HepG2 (cell line): Measurements from ENCODE around the gene HINT2. TPM values are rescaled to one million over a fixed set of nuclear protein-coding genes. Genes with fewer than 3 reads are reported as not detected.

Source experiments
- ATAC-seq: fragments of 200-7000 bp; cut with Tn5 transposase; 3 replicates; pipeline ENCODE4 v1.9.1; 2020; ENCODE audit warnings: mild to moderate bottlenecking, moderate library complexity
- BruUV-seq: library from RNA; stranded (reverse); fragments of 400-500 nt; replicated peaks from 2 replicates; lab custom pipeline; 2021; lab: Mats Ljungman, UMichigan
- CTCF ChIA-PET: fragments of 300-600 bp; formaldehyde crosslinking; extraction: SDS; loops from one replicate; lab custom pipeline; 2021; ENCODE audit warnings: low total read pairs, inconsistent platforms, low intra/inter-chr PET ratio; lab: Yijun Ruan, JAX
- POLR2A ChIA-PET: fragments of 350-600 bp; sonication (Branson Sonifier 250); formaldehyde crosslinking; loops from one replicate; lab custom pipeline; 2020; ENCODE audit warnings: antibody characterized with exemption, inconsistent platforms; lab: Yijun Ruan, JAX
- DNase-seq: peaks from one replicate; pipeline ENCODE4 v3.0.0-alpha.2; 2015; ENCODE audit warnings: low spot score
- FAIRE-seq: peaks from 3 replicates; lab custom pipeline; 2011; peaks lifted over from hg19 to GRCh38; lab: Jason Lieb, UNC
- H2AFZ ChIP-seq: one replicate; pipeline ENCODE4 v1.6.1; 2011; ENCODE audit warnings: low read length, inconsistent platforms
- H3K27ac ChIP-seq: fragments of 300-600 bp; 3 replicates; pipeline ENCODE4 v1.8.0; 2011; ENCODE audit warnings: mixed run types, mild to moderate bottlenecking, mixed read lengths, low read length, inconsistent platforms; ENCODE audit not compliant: insufficient read depth; ENCODE audit errors: extremely low read length
- H3K27me3 ChIP-seq, 2 experiments: fragments of 200-600 bp in 1 of 2; 2 replicates in 1 of 2; 3 replicates in 1 of 2; pipeline versions ENCODE4 v1.6.0 to v1.8.0; 2011; ENCODE audit warnings: low read length in 2 of 2, mild to moderate bottlenecking in 2 of 2, moderate library complexity in 2 of 2, inconsistent platforms in 1 of 2; ENCODE audit not compliant: insufficient read depth in 2 of 2, control insufficient read depth in 1 of 2
- H3K36me3 ChIP-seq, 2 experiments: fragments of 200-600 bp in 1 of 2; replicated peaks in 1 of 2; 2 replicates in 1 of 2; 3 replicates in 1 of 2; pipeline versions ENCODE4 v1.5.1 to v1.8.0; 2011; ENCODE audit warnings: low read length in 2 of 2, inconsistent platforms in 1 of 2; ENCODE audit not compliant: insufficient read depth in 2 of 2, control insufficient read depth in 1 of 2
- H3K4me1 ChIP-seq: 2 replicates; pipeline ENCODE4 v1.5.1; 2012; ENCODE audit warnings: low read length, inconsistent platforms; ENCODE audit not compliant: insufficient read depth
- H3K4me2 ChIP-seq: 2 replicates; pipeline ENCODE4 v1.6.0; 2011; ENCODE audit warnings: low read depth, low read length, inconsistent platforms
- H3K4me3 ChIP-seq, 3 experiments: fragments of 200-600 bp in 1 of 3; sonication (generic), shearing (Covaris generic) in 1 of 3; replicated peaks in 1 of 3; 2 replicates each; pipeline ENCODE4 v1.5.1; 2011 to 2016; ENCODE audit warnings: low read length in 3 of 3, inconsistent platforms in 2 of 3, low read depth in 2 of 3, mild to moderate bottlenecking in 2 of 3, control low read depth in 1 of 3, mixed read lengths in 1 of 3; ENCODE audit not compliant: insufficient read depth in 1 of 3
- H3K79me2 ChIP-seq: one replicate; pipeline ENCODE4 v1.6.1; 2011; ENCODE audit warnings: low read length, inconsistent platforms; ENCODE audit not compliant: insufficient read depth
- H3K9ac ChIP-seq: 2 replicates; pipeline ENCODE4 v1.6.0; 2011; ENCODE audit warnings: mild to moderate bottlenecking, low read depth, low read length, inconsistent platforms; ENCODE audit not compliant: insufficient read depth
- H3K9me3 ChIP-seq: 2 replicates; pipeline ENCODE4 v1.5.1; 2012; ENCODE audit warnings: mild to moderate bottlenecking, low read length
- H4K20me1 ChIP-seq: 2 replicates; pipeline ENCODE4 v1.6.0; 2011; ENCODE audit warnings: inconsistent platforms, mild to moderate bottlenecking, low read length, moderate library complexity; ENCODE audit not compliant: insufficient read depth
- CTCF ChIP-seq: sonication (generic); formaldehyde crosslinking; IDR thresholded peaks from 2 replicates; pipeline ENCODE4 v1.5.0; 2020; ENCODE audit warnings: mild to moderate bottlenecking, missing genetic modification reagents, moderate library complexity
- E2F5 ChIP-seq: sonication (generic); formaldehyde crosslinking; conservative IDR thresholded peaks from 2 replicates; pipeline ENCODE4 v1.4.0; 2020; ENCODE audit warnings: missing genetic modification reagents
- ELF3 ChIP-seq: IDR thresholded peaks from 2 replicates; pipeline ENCODE4 v1.6.1; 2016; ENCODE audit warnings: missing genetic modification reagents, missing compliant biosample characterization
- NCOA2 ChIP-seq: sonication (generic); formaldehyde crosslinking; IDR thresholded peaks from 2 replicates; pipeline ENCODE4 v1.8.0; 2022; ENCODE audit warnings: inconsistent platforms
- RARG ChIP-seq: sonication (generic); formaldehyde crosslinking; IDR thresholded peaks from 2 replicates; pipeline ENCODE4 v1.4.0; 2020; ENCODE audit warnings: low read depth, mild to moderate bottlenecking, missing genetic modification reagents
- SOX13 ChIP-seq, 3 experiments: fragments of 450-650 bp in 1 of 3; sonication (generic) in 1 of 3; formaldehyde crosslinking in 1 of 3; IDR thresholded peaks in 2 of 3; conservative IDR thresholded peaks in 1 of 3; 2 replicates each; pipeline versions ENCODE4 v1.5.0 to v1.6.1; 2016 to 2020; ENCODE audit warnings: antibody characterized with exemption in 1 of 3, mild to moderate bottlenecking in 1 of 3, missing compliant biosample characterization in 1 of 3, missing genetic modification reagents in 1 of 3, moderate library complexity in 1 of 3
- TARDBP ChIP-seq: sonication (generic); formaldehyde crosslinking; IDR thresholded peaks from 2 replicates; pipeline ENCODE4 v1.8.0; 2022; ENCODE audit warnings: mild to moderate bottlenecking, missing genetic modification reagents
- TRIM24 ChIP-seq: sonication (generic); formaldehyde crosslinking; IDR thresholded peaks from 2 replicates; pipeline ENCODE4 v1.8.0; 2022; ENCODE audit warnings: mild to moderate bottlenecking, missing genetic modification reagents
- XRCC5 ChIP-seq: fragments of 200-400 bp; formaldehyde crosslinking; optimal IDR thresholded peaks from 2 replicates; pipeline ENCODE3; 2017; ENCODE audit warnings: mild to moderate bottlenecking, low read length
- ZBTB4 ChIP-seq: sonication (generic); formaldehyde crosslinking; IDR thresholded peaks from 2 replicates; pipeline ENCODE4 v1.4.0; 2020; ENCODE audit warnings: missing genetic modification reagents, mild to moderate bottlenecking, borderline replicate concordance
- ZNF362 ChIP-seq: sonication (generic); formaldehyde crosslinking; IDR thresholded peaks from 2 replicates; pipeline ENCODE4 v1.4.0; 2020; ENCODE audit warnings: missing genetic modification reagents, mild to moderate bottlenecking, borderline replicate concordance
- ZNF451 ChIP-seq: sonication (generic); formaldehyde crosslinking; IDR thresholded peaks from 2 replicates; pipeline ENCODE4 v1.5.0; 2020; ENCODE audit warnings: mild to moderate bottlenecking, missing genetic modification reagents
- WGBS: methylation state at CpG from one replicate; pipeline ENCODE4 v1.1.6; 2017; ENCODE audit warnings: low lambda C conversion rate; 5-methylcytosine and 5-hydroxymethylcytosine counted together
- in situ Hi-C: cut with HindIII; loops from 2 replicates; pipeline ENCODE4 v1.10.0; 2017; ENCODE audit warnings: low pct_unique_long_range_greater_than_20kb; ENCODE audit not compliant: extremely low pct_ligation_motif_present
- intact Hi-C: fragments of 100-400 bp; cut with micrococcal nuclease; formaldehyde crosslinking; loops from one replicate; pipeline ENCODE4 v1.10.0; 2022; ENCODE audit not compliant: unreplicated experiment
- polyA plus RNA-seq, 8 experiments: library from polyadenylated mRNA; depleted of rRNA in 3 of 8; stranded (reverse) in 7 of 8; unstranded in 1 of 8; fragments of >200 nt; fragmentation: Illumina TruSeq in 4 of 8; extraction: Trizol in 4 of 8; gene quantifications; 2 replicates each; pipeline versions ENCODE4 v1.2.1 to v1.2.3, GENCODE V29; 2011 to 2016; ENCODE audit warnings: low read depth in 4 of 8, missing spikeins in 1 of 8, mixed read lengths in 1 of 8; ENCODE audit not compliant: insufficient read depth in 1 of 8
- total RNA-seq, 5 experiments: library from RNA; depleted of rRNA; stranded (reverse); fragments of >200 nt; fragmentation: Illumina TruSeq; extraction: Trizol; gene quantifications; 2 replicates each; pipeline ENCODE4 v1.2.3, GENCODE V29; 2016; ENCODE audit warnings: low read depth in 1 of 5

Gene HINT2
- total and polyA plus RNA-seq, 2 of the 13 experiments (the other 11 are each of a cell fraction or from before 2014, with no cell fraction given): 37.9 to 56.2 TPM

GRCh38 chr9:35813434-35814105 is 1.3 kb downstream of the HINT2 start (continued):
- TF ChIP-seq E2F5 (CRISPR knock-in tag) (no peak), CTCF (peak; percentile 62), ZNF451 (CRISPR knock-in tag) (no peak)

GRCh38 chr9:35812025-35812602 is 2.7 kb downstream of the HINT2 start, which contains the start of gene SPAG8:
Gene SPAG8 (minus strand): TSS chr9:35812262. CDS start chr9:35812147, 115 bp downstream.
- Histone ChIP-seq H3K9me3 (no peaks in the 10 kb centered on the region), H3K36me3 (peaks cover 2 to 4% of the 10 kb centered on the region in 2 experiments; a peak in 1 of 5 replicates), H3K79me2 (peaks cover 5% of the 10 kb centered on the region), H3K9ac (peak within 1 kb of the TSS; percentile 66; the same call in 1 of the 2 replicates), H3K4me2 (peak within 1 kb of the TSS; percentile 87), H4K20me1 (no peaks in the 10 kb centered on the region), H3K4me3 (peak within 1 kb of the TSS; percentile 48 to 68 (median 56)), H3K27ac (peak within 1 kb of the TSS; percentile 99), H2AFZ (peak within 1 kb of the TSS; percentile 82), H3K4me1 (peaks cover 42% of the 10 kb centered on the region), H3K27me3 (no peaks in the 10 kb centered on the region)
- in situ Hi-C loops: no loop called here
- CTCF ChIA-PET: no interaction called here
- intact Hi-C loops: no loop called here
- POLR2A ChIA-PET: interaction anchor here (0.5 to 1.3 kb wide), 10 partner anchors 11 to 154 kb away, joined by 3 to 5 read pairs (median 3); partner anchors contain the start of genes CCDC107, CREB3, RMRP and TLN1
- FAIRE-seq (peak; percentile 78), DNase-seq (peak; percentile 93), ATAC-seq (peak; percentile 70)
- WGBS: 16% methylated on average over 6 of the region's 28 CpGs
- BruUV-seq: no TSS peak
- TF ChIP-seq RARG (no peak), XRCC5 (peak; percentile 90), SOX13 (IDR thresholded peaks at IDR 0.05) (no peak), SOX13 (CRISPR knock-in tag; conservative IDR thresholded peaks at IDR 0.05 in 1 of 2, IDR thresholded peaks at IDR 0.05 in 1 of 2) (0 out of 4 replicates have a peak, but pooled peaks of 1 of the 2 experiments have one; percentile 19), ELF3 (CRISPR knock-in tag) (peak; percentile 50; the same call in 1 of the 2 replicates), NCOA2 (CRISPR knock-in tag) (peak; percentile 53; the same call in 1 of the 2 replicates), TARDBP (CRISPR knock-in tag) (peak; percentile 83), TRIM24 (CRISPR knock-in tag) (no peak), ZBTB4 (CRISPR knock-in tag) (peak; percentile 19; the same call in 1 of the 2 replicates), ZNF362 (CRISPR knock-in tag) (no peak)
